GM12878 (cell line): Measurements from ENCODE around the gene ACKR2. TPM values are rescaled to one million over a fixed set of nuclear protein-coding genes. Genes with fewer than 3 reads are reported as not detected.

ENCODE experiments used
- ATAC-seq: fragments of 200-7000 bp; cut with Tn5 transposase; 3 replicates; pipeline ENCODE4 v1.9.1; 2020; ENCODE audit warnings: mild to moderate bottlenecking, moderate library complexity
- BruUV-seq: library from RNA; stranded (reverse); fragments of 400-500 nt; replicated peaks from 2 replicates; lab custom pipeline; 2021; lab: Mats Ljungman, UMichigan
- CTCF ChIA-PET: fragments of 300-600 bp; sonication (Branson Sonifier 250); formaldehyde crosslinking; extraction: SDS; loops from one replicate; lab custom pipeline; 2021; ENCODE audit warnings: inconsistent platforms; lab: Yijun Ruan, JAX
- POLR2A ChIA-PET: fragments of 350-600 bp; formaldehyde crosslinking; extraction: SDS; loops from one replicate; lab custom pipeline; 2021; ENCODE audit warnings: inconsistent platforms; lab: Charles Lee
- RAD21 ChIA-PET: fragments of 300-600 bp; sonication (Branson Sonifier 250); formaldehyde crosslinking; loops from one replicate; lab custom pipeline; 2023; ENCODE audit warnings: antibody characterized with exemption; ENCODE audit not compliant: unreplicated experiment; lab: Charles Lee
- SMC1A ChIA-PET: fragments of 300-600 bp; sonication (Branson Sonifier 250); formaldehyde crosslinking; loops from one replicate; lab custom pipeline; 2023; ENCODE audit not compliant: unreplicated experiment, uncharacterized antibody; lab: Charles Lee
- DNase-seq: peaks from one replicate; pipeline ENCODE4 v3.0.0-alpha.2; 2011; ENCODE audit warnings: low read depth, low spot score
- FAIRE-seq: peaks from 3 replicates; lab custom pipeline; 2011; peaks lifted over from hg19 to GRCh38; lab: Jason Lieb, UNC
- H2AFZ ChIP-seq: 2 replicates; pipeline ENCODE4 v1.6.0; 2011; ENCODE audit warnings: low read depth, low read length, control low read depth; ENCODE audit not compliant: control insufficient read depth
- H3K27ac ChIP-seq: 2 replicates; pipeline ENCODE4 v1.5.1; 2011; ENCODE audit warnings: control low read depth; ENCODE audit not compliant: control insufficient read depth, insufficient read depth
- H3K27me3 ChIP-seq, 2 experiments: replicated peaks in 1 of 2; 2 replicates each; pipeline versions ENCODE4 v1.6.0 to v1.6.1; 2011; ENCODE audit warnings: low read length in 1 of 2; ENCODE audit not compliant: control insufficient read depth in 2 of 2, insufficient read depth in 2 of 2
- H3K36me3 ChIP-seq, 2 experiments: 2 replicates each; pipeline ENCODE4 v1.5.1; 2011; ENCODE audit warnings: low read length in 1 of 2; ENCODE audit not compliant: control insufficient read depth in 2 of 2, insufficient read depth in 2 of 2
- H3K4me1 ChIP-seq: 2 replicates; pipeline ENCODE4 v1.6.1; 2011; ENCODE audit warnings: mild to moderate bottlenecking, low read length, moderate library complexity, mixed read lengths; ENCODE audit not compliant: control insufficient read depth, insufficient read depth
- H3K4me2 ChIP-seq: 2 replicates; pipeline ENCODE4 v1.6.0; 2011; ENCODE audit warnings: control low read depth; ENCODE audit not compliant: control insufficient read depth, insufficient read depth
- H3K4me3 ChIP-seq: fragments of 200-600 bp; sonication (generic); 2 replicates; pipeline ENCODE4 v1.5.1; 2016
- H3K79me2 ChIP-seq: 2 replicates; pipeline ENCODE4 v1.6.0; 2011; ENCODE audit warnings: low read length; ENCODE audit not compliant: control insufficient read depth, insufficient read depth
- H3K9ac ChIP-seq: 2 replicates; pipeline ENCODE4 v1.8.0; 2011; ENCODE audit warnings: low read length, control low read depth, mixed read lengths; ENCODE audit not compliant: control insufficient read depth, insufficient read depth
- H3K9me3 ChIP-seq: replicated peaks from 3 replicates; pipeline ENCODE4 v1.5.1; 2011; ENCODE audit warnings: mild to moderate bottlenecking, low read length; ENCODE audit not compliant: control insufficient read depth, insufficient read depth
- H4K20me1 ChIP-seq: 2 replicates; pipeline ENCODE4 v1.6.0; 2011; ENCODE audit not compliant: control insufficient read depth, insufficient read depth
- DPF2 ChIP-seq: fragments of 450-650 bp; IDR thresholded peaks from 2 replicates; pipeline ENCODE4 v1.6.1; 2017; ENCODE audit warnings: mild to moderate bottlenecking
- GATAD2B ChIP-seq: fragments of 450-650 bp; conservative IDR thresholded peaks from 2 replicates; pipeline ENCODE4 v1.6.1; 2017; ENCODE audit warnings: low read depth, mild to moderate bottlenecking, moderate library complexity
- HCFC1 ChIP-seq: fragments of 150-350 bp; IDR thresholded peaks from 2 replicates; pipeline ENCODE4 v1.6.1; 2014; ENCODE audit warnings: low read length
- HDAC6 ChIP-seq: fragments of 200-600 bp; sonication (generic); IDR thresholded peaks from one replicate; pipeline ENCODE4 v1.8.0; 2017; ENCODE audit warnings: antibody characterized with exemption; ENCODE audit not compliant: unreplicated experiment
- IKZF2 ChIP-seq, 2 experiments: fragments of 450-650 bp; IDR thresholded peaks; 2 replicates each; pipeline ENCODE4 v1.6.1; 2017; ENCODE audit warnings: mild to moderate bottlenecking in 2 of 2, moderate library complexity in 2 of 2
- MYB ChIP-seq: fragments of 150-350 bp; IDR thresholded peaks from 2 replicates; pipeline ENCODE4 v1.6.1; 2014; ENCODE audit warnings: mild to moderate bottlenecking, low read depth, low read length, borderline replicate concordance
- MYC ChIP-seq: IDR thresholded peaks from 2 replicates; pipeline ENCODE4 v1.6.1; 2011; ENCODE audit warnings: mild to moderate bottlenecking, low read length, moderate library complexity, inconsistent platforms; ENCODE audit not compliant: insufficient read depth, insufficient replicate concordance, insufficient read length, severe bottlenecking
- NR2C1 ChIP-seq: fragments of 450-650 bp; IDR thresholded peaks from 2 replicates; pipeline ENCODE4 v1.6.1; 2017; ENCODE audit warnings: antibody characterized with exemption, mild to moderate bottlenecking, moderate library complexity
- RAD21 ChIP-seq: IDR thresholded peaks from 2 replicates; pipeline ENCODE4 v1.6.1; 2011; ENCODE audit warnings: mild to moderate bottlenecking, low read depth, low read length, moderate library complexity; ENCODE audit not compliant: insufficient read depth
- SMARCA5 ChIP-seq: fragments of 450-650 bp; IDR thresholded peaks from 2 replicates; pipeline ENCODE4 v1.6.1; 2017; ENCODE audit warnings: mild to moderate bottlenecking
- SP1 ChIP-seq: IDR thresholded peaks from one replicate; pipeline ENCODE4 v1.6.1; 2011; ENCODE audit warnings: low read depth, low read length
- SREBF2 ChIP-seq: IDR thresholded peaks from 2 replicates; pipeline ENCODE4 v1.6.1; 2012; ENCODE audit warnings: mild to moderate bottlenecking, low read length
- TBL1XR1 ChIP-seq: IDR thresholded peaks from 2 replicates; pipeline ENCODE4 v1.6.1; 2012; ENCODE audit warnings: low read depth, low read length, improper control_type of control experiment
- ZZZ3 ChIP-seq: IDR thresholded peaks from 2 replicates; pipeline ENCODE4 v1.6.1; 2011; ENCODE audit warnings: low read depth; ENCODE audit not compliant: control insufficient read depth, insufficient read length
- WGBS: methylation state at CpG from one replicate; pipeline ENCODE4 v1.1.6; 2016; ENCODE audit warnings: low lambda C conversion rate; ENCODE audit not compliant: insufficient replicate concordance, insufficient coverage; ENCODE audit errors: missing lambda C conversion rate; 5-methylcytosine and 5-hydroxymethylcytosine counted together
- in situ Hi-C: fragments of 300-500 bp; cut with MboI; formaldehyde crosslinking; loops from 9 replicates; pipeline ENCODE4 v1.14.3; 2018; ENCODE audit warnings: mixed read lengths
- intact Hi-C: fragments of 100-400 bp; cut with micrococcal nuclease; formaldehyde crosslinking; loops from one replicate; pipeline ENCODE4 v1.14.2; 2022; ENCODE audit not compliant: unreplicated experiment
- polyA plus RNA-seq, 11 experiments: library from polyadenylated mRNA; depleted of rRNA in 4 of 11; unstranded in 6 of 11; stranded (reverse) in 5 of 11; fragments of >200 nt; fragmentation: Nextera tagmentation in 4 of 11; fragmentation: Illumina TruSeq in 1 of 11; extraction: Ambion mirVana in 4 of 11; extraction: Trizol in 1 of 11; gene quantifications; 1 replicate in 1 of 11; 2 replicates in 10 of 11; pipeline versions ENCODE4 v1.2.1 to v1.2.3, GENCODE V29; 2011 to 2016; ENCODE audit warnings: inconsistent platforms in 2 of 11, missing spikeins in 2 of 11, low read depth in 1 of 11
- total RNA-seq, 4 experiments: library from RNA; depleted of rRNA in 3 of 4; stranded (reverse); fragments of >200 nt in 3 of 4; fragmentation: Illumina TruSeq in 1 of 4; extraction: Trizol in 1 of 4; gene quantifications; 2 replicates each; pipeline versions ENCODE4 v1.2.1 to v1.2.3, GENCODE V29; 2013 to 2021
- TF ChIP-seq, protein P1 (sequence below), 3 experiments: IDR thresholded peaks in 2 of 3; conservative IDR thresholded peaks in 1 of 3; 2 replicates each; pipeline ENCODE4 v1.5.1; 2011; ENCODE audit warnings: low read depth in 3 of 3, low read length in 3 of 3, mild to moderate bottlenecking in 3 of 3, control low read depth in 2 of 3, moderate library complexity in 2 of 3, inconsistent platforms in 1 of 3, mixed read lengths in 1 of 3; ENCODE audit not compliant: control insufficient read depth in 2 of 3, insufficient read depth in 1 of 3; ENCODE audit errors: extremely low read depth in 1 of 3
- TF ChIP-seq, protein P2 (sequence below): IDR thresholded peaks from 2 replicates; pipeline ENCODE4 v1.6.1; 2012; ENCODE audit warnings: mild to moderate bottlenecking, low read depth, low read length
- TF ChIP-seq, protein P3 (sequence below): fragments of 450-650 bp; formaldehyde crosslinking; IDR thresholded peaks from 2 replicates; pipeline ENCODE4 v1.4.0; 2022; ENCODE audit warnings: mild to moderate bottlenecking, moderate library complexity

ACKR2 gene
- total and polyA plus RNA-seq, 10 of the 15 experiments (the other 5 are each of a cell fraction or from before 2014, with no cell fraction given): 0.05 to 0.91 (median 0.23) TPM; not detected in 2

DNA sequence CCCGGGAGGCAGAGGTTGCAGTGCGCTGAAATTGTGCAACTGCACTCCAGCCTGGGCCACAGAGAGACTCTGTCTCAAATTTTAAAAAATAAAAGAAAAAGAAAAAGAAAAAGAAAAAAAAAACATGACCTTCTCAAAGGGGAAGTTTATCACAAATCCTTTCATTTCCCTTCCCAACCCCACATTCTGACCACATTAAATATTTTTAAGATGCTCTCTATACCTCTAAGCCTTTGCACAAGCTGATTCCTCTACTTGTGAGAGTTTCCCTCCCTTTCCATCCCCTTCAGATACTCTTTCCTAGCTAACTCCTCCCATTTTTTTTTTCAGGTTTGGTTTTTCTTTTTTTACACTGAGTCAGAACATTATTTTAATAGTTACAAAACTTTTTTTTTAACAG lies 9.0 kb upstream of the ACKR2 start:
- no peak for FAIRE-seq
- no peak overlapping the region for H3K4me3 ChIP-seq
- no peaks in the 10 kb centered on the region; the same call in 1 of the 2 replicates for H3K4me1 ChIP-seq
- no peak overlapping the region for H2AFZ ChIP-seq
- H4K20me1 ChIP-seq: no peaks in the 10 kb centered on the region
- in situ Hi-C loops: no loop called here
- ChIA-PET CTCF (interaction anchor here (0.9 to 2.1 kb wide), 3 partner anchors 20 to 81 kb away, joined by 3 to 18 read pairs (median 8); no protein-coding TSS in a partner anchor), RAD21 (interaction anchor here (1.1 kb wide), 1 partner anchor 12 kb away, joined by 3 read pairs; no protein-coding TSS in a partner anchor), SMC1A (no interaction called here), POLR2A (interaction anchor here (0.5 to 0.9 kb wide), 3 partner anchors 12 to 15 kb away, joined by 3 to 4 read pairs (median 3); no protein-coding TSS in a partner anchor)
- no peaks in the 10 kb centered on the region for H3K9me3 ChIP-seq
- ATAC-seq: no peak
- 100% methylated on average over 2 of the region's 2 CpGs for WGBS
- no peak overlapping the region for H3K27ac ChIP-seq
- no peaks in the 10 kb centered on the region for H3K36me3 ChIP-seq
- BruUV-seq: no TSS peak
- intact Hi-C loops: no loop called here
- TF ChIP-seq, protein P1, sequence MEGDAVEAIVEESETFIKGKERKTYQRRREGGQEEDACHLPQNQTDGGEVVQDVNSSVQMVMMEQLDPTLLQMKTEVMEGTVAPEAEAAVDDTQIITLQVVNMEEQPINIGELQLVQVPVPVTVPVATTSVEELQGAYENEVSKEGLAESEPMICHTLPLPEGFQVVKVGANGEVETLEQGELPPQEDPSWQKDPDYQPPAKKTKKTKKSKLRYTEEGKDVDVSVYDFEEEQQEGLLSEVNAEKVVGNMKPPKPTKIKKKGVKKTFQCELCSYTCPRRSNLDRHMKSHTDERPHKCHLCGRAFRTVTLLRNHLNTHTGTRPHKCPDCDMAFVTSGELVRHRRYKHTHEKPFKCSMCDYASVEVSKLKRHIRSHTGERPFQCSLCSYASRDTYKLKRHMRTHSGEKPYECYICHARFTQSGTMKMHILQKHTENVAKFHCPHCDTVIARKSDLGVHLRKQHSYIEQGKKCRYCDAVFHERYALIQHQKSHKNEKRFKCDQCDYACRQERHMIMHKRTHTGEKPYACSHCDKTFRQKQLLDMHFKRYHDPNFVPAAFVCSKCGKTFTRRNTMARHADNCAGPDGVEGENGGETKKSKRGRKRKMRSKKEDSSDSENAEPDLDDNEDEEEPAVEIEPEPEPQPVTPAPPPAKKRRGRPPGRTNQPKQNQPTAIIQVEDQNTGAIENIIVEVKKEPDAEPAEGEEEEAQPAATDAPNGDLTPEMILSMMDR (IDR thresholded peaks at IDR 0.05 in 2 of 3, conservative IDR thresholded peaks at IDR 0.05 in 1 of 3; ENCODE audit: control insufficient read depth in 2 of 3, extremely low read depth in 1 of 3, insufficient read depth in 1 of 3, low read depth in 3 of 3, low read length in 3 of 3): no peak
- TF ChIP-seq HCFC1: no peak
- TF ChIP-seq SMARCA5: no peak
- TF ChIP-seq HDAC6: no peak
- TF ChIP-seq NR2C1: no peak
- no peak for TF ChIP-seq ZZZ3
- TF ChIP-seq MYB: no peak
- TF ChIP-seq, protein P2, sequence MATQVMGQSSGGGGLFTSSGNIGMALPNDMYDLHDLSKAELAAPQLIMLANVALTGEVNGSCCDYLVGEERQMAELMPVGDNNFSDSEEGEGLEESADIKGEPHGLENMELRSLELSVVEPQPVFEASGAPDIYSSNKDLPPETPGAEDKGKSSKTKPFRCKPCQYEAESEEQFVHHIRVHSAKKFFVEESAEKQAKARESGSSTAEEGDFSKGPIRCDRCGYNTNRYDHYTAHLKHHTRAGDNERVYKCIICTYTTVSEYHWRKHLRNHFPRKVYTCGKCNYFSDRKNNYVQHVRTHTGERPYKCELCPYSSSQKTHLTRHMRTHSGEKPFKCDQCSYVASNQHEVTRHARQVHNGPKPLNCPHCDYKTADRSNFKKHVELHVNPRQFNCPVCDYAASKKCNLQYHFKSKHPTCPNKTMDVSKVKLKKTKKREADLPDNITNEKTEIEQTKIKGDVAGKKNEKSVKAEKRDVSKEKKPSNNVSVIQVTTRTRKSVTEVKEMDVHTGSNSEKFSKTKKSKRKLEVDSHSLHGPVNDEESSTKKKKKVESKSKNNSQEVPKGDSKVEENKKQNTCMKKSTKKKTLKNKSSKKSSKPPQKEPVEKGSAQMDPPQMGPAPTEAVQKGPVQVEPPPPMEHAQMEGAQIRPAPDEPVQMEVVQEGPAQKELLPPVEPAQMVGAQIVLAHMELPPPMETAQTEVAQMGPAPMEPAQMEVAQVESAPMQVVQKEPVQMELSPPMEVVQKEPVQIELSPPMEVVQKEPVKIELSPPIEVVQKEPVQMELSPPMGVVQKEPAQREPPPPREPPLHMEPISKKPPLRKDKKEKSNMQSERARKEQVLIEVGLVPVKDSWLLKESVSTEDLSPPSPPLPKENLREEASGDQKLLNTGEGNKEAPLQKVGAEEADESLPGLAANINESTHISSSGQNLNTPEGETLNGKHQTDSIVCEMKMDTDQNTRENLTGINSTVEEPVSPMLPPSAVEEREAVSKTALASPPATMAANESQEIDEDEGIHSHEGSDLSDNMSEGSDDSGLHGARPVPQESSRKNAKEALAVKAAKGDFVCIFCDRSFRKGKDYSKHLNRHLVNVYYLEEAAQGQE: no peak
- TF ChIP-seq TBL1XR1: no peak
- no peak for TF ChIP-seq MYC
- no peak for TF ChIP-seq DPF2
- TF ChIP-seq RAD21: no peak
- TF ChIP-seq IKZF2 (IDR thresholded peaks at IDR 0.05): no peak
- no peak for TF ChIP-seq SREBF2
- TF ChIP-seq, protein P3, sequence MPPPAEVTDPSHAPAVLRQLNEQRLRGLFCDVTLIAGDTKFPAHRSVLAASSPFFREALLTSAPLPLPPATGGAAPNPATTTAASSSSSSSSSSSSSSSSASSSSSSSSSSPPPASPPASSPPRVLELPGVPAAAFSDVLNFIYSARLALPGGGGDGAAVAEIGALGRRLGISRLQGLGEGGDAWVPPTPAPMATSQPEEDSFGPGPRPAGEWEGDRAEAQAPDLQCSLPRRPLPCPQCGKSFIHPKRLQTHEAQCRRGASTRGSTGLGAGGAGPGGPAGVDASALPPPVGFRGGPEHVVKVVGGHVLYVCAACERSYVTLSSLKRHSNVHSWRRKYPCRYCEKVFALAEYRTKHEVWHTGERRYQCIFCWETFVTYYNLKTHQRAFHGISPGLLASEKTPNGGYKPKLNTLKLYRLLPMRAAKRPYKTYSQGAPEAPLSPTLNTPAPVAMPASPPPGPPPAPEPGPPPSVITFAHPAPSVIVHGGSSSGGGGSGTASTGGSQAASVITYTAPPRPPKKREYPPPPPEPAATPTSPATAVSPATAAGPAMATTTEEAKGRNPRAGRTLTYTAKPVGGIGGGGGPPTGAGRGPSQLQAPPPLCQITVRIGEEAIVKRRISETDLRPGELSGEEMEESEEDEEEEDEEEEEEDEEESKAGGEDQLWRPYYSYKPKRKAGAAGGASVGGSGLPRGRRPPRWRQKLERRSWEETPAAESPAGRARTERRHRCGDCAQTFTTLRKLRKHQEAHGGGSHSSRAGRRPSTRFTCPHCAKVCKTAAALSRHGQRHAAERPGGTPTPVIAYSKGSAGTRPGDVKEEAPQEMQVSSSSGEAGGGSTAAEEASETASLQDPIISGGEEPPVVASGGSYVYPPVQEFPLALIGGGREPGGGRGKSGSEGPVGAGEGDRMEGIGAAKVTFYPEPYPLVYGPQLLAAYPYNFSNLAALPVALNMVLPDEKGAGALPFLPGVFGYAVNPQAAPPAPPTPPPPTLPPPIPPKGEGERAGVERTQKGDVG (CRISPR knock-in tag): no peak
- no peak for TF ChIP-seq SP1
- TF ChIP-seq GATAD2B: no peak
- no peaks in the 10 kb centered on the region for H3K27me3 ChIP-seq
- H3K4me2 ChIP-seq: no peak overlapping the region
- DNase-seq: no peak
- peaks cover 45% of the 10 kb centered on the region for H3K79me2 ChIP-seq
- no peak overlapping the region for H3K9ac ChIP-seq
